HG02943 (cell line): ENCODE measurements around the gene ADIRF.
A peak's percentile ranks its signal among the peaks of the same experiment; 100 is the strongest.

Experiments used
- ATAC-seq: cut with Tn5 transposase; IDR thresholded peaks from one replicate; pipeline ENCODE4 v1.9.1; 2021; ENCODE audit warnings: mild to moderate bottlenecking, low read depth, moderate library complexity; ENCODE audit not compliant: unreplicated experiment

The ADIRF gene

GRCh38 chr10:86959737-86960002 is 8.6 kb upstream of the ADIRF start:
- no peak for ATAC-seq

DNA sequence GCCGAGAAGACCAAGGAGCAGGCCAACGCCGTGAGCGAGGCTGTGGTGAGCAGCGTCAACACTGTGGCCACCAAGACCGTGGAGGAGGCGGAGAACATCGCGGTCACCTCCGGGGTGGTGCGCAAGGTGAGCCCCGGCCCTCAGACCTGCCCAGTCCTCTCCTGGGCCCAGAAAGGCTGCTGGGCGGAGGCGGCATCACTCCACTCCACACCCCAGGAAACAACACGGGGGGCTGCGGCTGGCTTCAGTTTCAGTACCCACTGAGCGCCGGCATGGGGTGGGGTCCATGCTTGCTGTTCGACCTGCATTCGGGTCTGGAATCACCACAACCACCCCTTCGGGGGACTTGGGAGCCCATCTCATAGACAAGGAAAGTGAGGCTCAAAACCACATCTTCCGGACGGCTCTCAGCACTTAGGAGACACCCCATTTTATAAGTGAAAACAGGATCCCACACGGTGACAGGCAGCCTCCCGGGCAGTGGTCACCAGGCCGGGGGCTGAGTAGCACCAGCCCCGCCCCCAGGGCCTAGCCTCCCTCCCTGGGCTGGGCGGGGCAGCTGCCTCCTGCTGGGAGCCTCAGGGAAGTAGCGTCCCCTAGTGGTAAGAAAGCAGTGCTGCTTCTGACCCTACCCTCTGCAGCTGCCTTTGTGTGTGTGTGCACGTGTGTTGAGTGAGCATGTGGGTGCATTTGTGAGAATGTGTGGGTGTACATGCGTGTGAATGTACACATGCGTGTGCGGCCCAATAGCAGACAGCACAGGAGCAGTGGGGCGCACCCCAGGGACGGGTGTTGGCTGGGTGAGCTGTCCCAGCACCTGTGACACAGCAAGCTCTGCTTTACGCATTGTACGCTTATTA is 8.0 kb upstream of the ADIRF start:
- ATAC-seq = no peak

DNA sequence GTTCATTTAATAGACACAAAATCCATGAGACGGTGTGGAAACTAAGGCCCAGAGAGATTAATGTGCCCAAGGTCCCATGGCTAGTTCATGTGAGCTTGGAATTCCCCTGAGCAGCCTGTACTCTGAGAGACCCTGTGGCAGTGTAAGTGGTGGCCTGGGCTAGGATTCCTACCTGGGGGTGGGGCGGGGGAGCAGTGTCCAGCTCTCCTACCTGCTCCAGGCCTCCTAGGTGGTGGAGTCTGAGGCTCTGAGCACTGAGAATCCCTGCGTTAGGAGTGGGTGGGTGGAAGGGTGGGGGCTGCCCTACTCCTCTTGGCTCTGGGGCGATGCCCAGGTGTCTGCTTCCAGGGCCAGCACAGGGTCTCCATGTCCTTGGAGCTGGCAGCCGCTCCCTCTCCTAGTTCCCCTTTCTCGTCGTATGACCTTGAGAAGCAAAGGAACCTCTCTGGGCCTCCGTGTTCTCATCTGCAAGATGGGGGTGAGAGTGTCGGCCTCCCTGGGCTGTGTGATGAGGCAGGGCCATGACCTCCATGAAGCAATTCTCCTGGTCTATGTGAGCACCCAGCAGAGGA is 7.3 kb upstream of the ADIRF start:
- ATAC-seq = no peak

- ATAC-seq = no peak
These were observed 6.7 kb upstream of the ADIRF start for GRCh38 chr10:86961481-86962091.

- no peak for ATAC-seq
These were observed 5.9 kb upstream of the ADIRF start for GRCh38 chr10:86962136-86962980.

- no peak for ATAC-seq
These were observed 5.3 kb upstream of the ADIRF start for GRCh38 chr10:86962981-86963310.

DNA sequence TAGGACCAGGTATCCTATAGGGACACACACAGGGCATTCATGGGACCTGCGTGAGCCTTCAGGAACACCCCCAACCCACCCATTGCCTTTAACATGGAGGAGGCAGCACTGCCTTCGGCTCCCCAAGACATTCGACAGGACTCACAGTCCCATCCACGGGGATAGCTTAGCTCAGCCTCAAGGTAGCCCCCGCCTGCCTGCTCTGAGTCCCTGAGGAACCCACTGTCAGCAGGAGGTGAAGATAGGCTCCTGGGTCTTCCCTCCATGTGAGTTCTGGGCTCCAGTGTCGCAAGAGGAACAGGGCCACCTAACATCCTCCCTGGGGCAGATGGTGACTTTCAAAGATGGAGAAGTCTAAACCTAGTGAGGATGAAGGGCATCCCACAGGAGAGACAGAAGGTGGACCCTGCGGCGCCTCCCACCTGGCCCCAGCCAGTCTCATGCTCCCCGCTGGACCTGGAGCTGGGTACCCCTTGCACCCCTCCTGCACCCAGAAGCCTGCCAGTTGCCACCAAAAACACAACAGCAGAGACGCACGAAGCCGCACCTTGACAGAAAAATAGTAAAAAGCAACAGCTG is 4.9 kb upstream of the ADIRF start:
- no peak for ATAC-seq

DNA sequence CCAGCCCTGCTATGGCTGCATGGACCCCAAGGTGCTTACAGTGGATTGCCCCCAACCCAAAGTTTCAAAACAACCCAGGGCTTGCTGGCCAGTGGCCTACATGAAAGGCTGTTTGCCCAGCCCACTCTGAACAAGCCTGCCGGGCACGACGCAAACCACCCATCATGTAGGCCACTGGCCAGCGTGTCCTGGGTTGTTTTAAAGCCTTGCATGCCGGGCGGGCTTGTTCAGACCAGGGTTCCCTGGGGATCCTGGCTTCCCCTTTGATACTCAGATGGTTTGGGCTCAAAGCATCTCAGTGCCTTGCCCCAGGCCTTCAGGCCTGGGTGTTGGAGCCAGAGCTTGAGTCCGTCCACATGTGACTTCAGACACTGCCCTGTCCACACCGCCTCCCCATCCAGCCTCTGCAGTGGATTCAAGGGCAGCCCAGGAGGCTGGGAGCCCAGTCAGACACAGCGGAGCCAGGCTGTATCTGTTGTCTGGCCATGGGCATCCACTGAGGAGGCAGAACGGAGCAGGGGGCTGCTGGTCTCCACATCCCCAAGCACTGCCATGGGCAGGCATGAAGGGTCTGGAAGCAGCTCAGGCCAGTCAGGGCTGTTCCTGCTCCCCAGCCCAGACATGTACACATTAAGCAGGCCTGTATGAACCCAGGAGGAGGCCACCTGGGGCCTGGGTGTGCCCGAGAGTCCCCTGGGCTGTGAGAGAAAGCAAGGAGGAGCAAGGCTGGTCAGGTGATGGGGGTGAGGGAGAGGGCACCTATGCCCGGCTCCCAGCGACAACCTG is 4.0 kb upstream of the ADIRF start:
- ATAC-seq = no peak

- no peak for ATAC-seq
These were observed 3.5 kb upstream of the ADIRF start for GRCh38 chr10:86964847-86965190.

GRCh38 chr10:86965986-86966654 is 2.2 kb upstream of the ADIRF start:
- no peak for ATAC-seq

GRCh38 chr10:86967481-86967941 is 771 bp upstream of the ADIRF start:
- ATAC-seq = no peak

DNA sequence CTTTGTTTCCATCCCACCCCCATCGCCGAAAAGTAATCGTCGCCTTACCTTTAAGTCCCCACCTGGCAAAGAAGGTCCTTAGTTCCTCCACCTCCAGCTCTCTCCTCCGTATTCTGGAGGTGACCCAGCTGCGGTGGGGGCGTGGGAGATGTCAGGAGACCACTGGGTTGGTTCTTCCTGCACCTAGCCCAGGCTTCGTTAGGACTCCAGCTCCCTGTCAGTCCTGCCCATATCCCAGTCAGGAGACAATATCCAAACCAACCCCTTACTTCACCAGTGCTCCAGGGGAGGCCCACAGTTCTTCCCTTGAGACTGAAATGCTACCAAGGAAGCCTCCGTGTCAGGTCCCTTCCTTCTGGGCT is 693 bp downstream of the ADIRF start:
- no peak for ATAC-seq

GRCh38 chr10:86969421-86970041 is 1.2 kb downstream of the ADIRF start:
- no peak for ATAC-seq

- ATAC-seq = no peak
These were observed 2.1 kb downstream of the ADIRF start for GRCh38 chr10:86970162-86970981.

GRCh38 chr10:86970982-86971231 is 2.6 kb downstream of the ADIRF start:
- no peak for ATAC-seq

- peak; percentile 70 for ATAC-seq
These were observed 3.1 kb downstream of the ADIRF start for GRCh38 chr10:86971232-86971991.

DNA sequence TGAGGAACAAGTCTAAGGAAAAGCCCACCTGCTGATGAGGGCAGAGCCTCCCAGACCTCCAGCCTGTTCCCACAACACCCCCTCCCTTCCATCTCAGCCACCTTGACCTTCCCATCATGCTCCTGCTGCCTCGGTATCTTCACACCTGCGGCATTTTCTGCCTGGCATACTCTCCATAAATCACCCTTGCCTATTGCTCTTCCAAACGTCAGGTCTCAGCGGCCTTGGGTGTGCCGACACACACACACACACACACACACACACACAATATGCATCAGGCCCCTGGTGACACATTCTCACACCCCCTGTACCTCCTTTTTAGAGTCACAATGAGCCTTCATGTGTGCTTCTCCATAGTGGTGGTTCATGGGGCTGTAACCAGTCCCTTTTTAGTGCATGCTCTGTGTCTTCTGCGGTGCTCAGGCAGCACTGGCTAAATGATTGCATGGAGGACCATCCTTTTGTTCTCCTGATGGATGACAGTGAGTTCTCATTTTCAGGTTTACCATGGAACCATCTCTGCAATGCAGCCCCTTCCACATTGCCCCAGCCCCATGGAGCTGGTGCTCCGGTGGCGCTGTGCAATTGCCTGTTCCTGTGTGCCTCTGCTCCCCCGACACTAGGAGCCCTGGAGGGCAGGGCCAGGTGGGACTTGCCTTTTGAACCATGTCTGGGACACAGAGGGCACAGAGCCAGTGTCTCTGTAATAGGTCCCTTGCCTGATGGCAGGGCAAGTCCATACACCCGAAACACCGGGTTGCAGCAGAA is 4.5 kb downstream of the ADIRF start:
- no peak for ATAC-seq
